Fibroblast of peridontal ligament (primary cell): ENCODE results near the gene RAB20.
"Not testable (repeated sequence)": the region's sequence is repeated elsewhere in the genome, so short reads cannot be mapped to it uniquely, and the experiment has no call there.

ENCODE experiments used
- DNase-seq: peaks from one replicate; pipeline ENCODE4 v3.0.0-alpha.2; 2010; ENCODE audit errors: extremely low read depth

The RAB20 gene

DNA sequence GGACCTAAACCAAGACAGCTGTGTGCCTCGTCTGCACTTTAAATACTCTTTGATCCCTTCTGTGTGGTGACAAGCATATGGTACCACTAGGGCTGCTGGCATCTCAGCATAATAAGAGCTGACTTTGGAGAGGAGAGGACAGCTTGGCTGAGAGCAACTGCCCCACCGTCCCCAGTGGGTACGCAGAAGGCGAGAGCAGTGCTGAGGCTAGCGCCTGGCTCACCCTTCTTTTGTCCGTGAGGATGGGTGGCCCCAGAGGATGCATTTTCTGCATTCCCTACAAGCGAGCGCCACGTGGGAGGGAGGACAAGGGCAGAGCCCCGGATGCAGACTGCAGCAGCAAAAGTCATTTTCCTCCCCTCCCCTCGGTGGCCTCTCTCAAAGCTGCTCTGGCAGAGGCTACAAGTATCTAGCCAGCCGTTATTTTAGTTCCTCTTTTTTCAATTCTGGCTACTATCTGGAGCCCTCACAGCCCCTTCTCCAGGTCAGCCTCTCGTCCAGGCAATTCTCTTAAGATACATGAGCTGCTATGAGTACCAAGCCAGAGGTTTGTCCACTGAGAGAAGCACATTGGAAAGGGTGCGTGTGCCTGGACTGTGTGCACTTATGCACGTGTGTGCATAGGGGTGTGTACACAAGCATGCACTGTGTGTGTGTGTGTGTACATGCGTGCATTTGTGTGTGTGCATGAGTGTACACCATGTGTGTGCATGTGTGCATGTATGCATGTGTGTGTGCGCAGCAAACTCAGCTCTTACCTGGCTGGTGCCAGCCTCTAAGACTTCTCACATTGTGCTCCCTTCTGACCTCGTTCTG, 51.3 kb downstream of the RAB20 start:
- DNase-seq = no peak

DNA sequence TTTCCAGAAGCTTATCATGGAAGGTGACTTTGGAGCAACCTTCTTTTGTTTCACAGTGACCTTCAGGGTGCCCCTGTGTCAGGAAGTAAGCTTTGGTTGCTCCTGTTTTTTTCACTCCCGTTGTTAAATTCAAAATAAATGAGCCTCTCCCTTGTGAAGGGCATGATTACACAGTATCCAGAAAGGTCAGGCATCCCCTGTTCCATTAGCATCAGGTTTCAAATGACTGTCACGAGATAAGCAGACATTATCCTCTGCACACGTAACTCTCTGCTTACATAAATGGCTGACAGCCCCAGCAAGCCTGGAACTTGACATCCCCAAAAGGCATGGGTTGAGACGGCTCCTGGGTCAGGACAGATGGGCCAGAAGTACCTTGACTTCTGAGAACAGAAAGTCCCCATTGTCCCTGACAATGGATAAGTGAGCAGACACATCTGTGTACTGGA, 52.0 kb downstream of the RAB20 start:
- no peak for DNase-seq

DNA sequence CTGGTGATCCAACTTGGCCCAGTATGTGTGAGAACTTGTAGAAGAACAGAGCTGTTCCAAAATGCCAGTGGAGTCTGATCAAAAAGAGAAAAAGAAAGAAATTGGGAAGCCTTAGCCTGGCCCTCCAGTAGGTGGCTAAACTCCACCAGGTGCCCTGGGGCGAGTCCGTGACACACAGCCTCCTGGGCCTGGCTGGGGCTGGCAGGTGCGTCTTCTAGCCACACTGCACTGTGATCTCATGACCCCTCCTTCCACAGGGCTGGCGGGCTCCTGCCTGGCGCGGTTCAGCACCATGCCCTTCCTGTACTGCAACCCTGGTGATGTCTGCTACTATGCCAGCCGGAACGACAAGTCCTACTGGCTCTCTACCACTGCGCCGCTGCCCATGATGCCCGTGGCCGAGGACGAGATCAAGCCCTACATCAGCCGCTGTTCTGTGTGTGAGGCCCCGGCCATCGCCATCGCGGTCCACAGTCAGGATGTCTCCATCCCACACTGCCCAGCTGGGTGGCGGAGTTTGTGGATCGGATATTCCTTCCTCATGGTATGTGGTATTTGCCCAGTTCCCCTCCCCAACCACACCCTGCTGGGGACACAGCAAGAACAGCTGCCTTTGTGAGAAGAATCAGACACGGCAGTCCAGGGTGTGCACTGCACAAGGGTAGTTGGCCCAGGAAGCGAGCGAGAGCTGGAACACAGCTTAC, 53.7 kb downstream of the RAB20 start:
- no peak for DNase-seq

DNA sequence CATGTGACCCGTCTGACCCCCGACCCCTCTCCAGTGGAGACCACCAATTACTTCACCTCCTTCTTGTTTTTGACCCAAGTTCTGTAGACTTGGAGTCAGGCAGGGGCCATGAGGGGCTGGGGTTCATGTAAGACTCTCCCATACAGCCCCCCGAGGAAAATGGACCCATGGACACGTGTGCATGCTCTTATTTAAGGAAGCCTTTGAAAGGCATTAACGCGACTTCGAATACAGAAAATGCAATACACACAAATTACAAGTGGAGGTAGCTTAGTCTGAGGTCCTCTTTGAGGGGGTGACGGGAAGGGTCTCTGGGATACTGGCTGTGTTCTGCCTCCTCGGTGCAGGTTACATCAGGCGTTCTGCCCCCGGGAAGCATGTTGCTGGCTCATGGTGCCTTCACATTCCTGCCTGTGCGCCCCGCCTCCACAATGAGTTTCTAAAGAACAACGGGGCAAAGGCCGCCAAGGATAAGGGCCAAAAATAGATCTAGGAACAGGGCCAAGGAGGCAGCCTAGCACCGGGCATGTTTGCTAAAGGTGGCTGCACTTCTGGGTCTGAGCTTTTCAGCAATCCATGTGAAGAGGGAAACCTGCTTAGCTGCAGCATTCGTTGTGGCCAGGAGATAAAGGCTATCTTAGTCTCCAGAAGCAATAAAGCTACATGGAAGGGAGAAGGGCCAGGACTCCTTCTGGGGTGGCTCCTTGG, 54.5 kb downstream of the RAB20 start:
- DNase-seq = no peak

DNA sequence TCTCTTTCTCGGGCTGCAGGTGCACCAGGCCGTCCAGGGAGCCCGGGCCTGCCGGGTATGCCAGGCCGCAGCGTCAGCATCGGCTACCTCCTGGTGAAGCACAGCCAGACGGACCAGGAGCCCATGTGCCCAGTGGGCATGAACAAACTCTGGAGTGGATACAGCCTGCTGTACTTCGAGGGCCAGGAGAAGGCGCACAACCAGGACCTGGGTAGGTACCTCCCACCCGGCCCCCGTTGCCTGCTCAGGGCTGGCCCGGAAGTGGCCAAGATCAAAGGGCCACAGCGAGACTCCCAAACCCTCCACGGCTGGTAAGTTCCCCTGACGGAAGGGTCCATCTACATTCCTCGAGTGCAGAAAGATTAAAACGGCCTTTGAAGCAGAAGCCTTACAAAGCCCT, 55.1 kb downstream of the RAB20 start:
- no peak for DNase-seq

DNA sequence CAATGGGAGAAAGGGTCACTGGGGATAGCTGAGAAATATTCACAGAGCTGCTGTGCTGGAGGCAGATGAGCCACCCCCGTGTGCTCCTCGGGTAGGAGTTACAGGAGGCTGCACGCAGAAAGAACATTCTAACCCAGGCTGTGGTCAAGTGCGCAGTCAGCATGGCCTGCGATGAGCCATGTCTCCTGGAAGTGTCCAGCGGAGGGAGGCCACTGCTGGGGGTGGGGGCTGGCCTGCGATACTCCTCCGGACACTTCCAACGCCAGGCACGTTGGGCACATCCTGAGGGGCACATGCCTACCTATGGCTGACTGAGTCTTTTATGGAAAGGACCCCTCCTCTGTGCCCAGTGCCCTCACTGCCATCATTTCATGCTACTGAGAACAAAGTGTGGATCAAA, 55.9 kb downstream of the RAB20 start:
- no peak for DNase-seq

DNA sequence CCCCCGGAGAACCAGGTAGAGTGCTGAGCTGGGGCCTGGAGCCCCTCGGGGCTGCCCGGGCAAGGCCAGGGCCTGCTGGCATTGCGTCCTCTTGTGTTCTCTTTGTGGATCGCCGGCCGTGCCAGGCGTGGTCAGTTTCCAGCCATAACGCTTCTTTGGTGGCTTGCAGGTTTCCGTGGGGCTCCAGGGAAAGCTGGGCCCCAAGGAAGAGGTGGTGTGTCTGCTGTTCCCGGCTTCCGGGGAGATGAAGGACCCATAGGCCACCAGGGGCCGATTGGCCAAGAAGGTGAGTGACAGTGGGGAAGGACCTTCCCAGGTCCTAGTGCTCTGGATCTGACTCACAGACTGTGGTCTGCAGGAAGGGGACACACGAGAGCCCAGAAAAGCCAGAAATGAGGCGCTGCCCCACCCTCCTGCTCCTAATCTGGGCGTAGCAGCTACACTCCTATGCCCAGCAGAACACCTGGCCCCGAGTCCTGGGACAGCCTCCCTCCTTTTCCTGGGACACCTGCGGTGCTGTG, 57.5 kb downstream of the RAB20 start:
- no peak for DNase-seq

DNA sequence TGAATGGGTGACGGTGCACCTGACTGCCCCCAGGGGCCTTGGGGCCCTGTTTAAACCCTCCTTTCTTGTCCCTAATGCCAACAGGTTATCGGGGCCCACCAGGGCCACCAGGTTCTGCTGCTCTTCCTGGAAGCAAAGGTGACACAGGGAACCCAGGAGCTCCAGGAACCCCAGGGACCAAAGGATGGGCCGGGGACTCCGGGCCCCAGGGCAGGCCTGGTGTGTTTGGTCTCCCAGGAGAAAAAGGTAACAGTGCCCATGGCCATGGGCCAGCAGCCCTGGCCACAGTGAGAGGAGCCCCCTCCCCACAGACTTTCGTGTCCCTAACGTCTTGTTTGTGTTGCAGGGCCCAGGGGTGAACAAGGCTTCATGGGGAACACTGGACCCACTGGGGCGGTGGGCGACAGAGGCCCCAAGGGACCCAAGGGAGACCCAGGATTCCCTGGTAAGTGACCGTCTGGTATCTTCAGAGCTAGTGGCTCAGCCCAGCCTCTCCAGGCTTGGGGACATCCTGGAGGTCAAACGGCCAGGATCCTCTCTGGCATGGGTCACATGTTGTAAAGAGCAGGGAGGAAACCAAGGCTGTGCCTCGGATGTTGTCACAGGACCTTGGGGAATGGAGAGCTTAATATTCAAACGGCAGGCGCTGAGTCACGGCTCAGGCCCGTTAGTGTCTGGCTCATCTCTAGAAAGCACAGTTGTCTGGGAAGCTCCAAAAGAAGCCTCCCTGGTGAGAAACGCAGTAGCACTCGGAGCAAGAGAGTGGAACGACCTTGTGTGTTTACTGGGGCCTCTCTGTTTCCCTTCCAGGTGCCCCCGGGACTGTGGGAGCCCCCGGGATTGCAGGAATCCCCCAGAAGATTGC, 58.3 kb downstream of the RAB20 start:
- no peak for DNase-seq

DNA sequence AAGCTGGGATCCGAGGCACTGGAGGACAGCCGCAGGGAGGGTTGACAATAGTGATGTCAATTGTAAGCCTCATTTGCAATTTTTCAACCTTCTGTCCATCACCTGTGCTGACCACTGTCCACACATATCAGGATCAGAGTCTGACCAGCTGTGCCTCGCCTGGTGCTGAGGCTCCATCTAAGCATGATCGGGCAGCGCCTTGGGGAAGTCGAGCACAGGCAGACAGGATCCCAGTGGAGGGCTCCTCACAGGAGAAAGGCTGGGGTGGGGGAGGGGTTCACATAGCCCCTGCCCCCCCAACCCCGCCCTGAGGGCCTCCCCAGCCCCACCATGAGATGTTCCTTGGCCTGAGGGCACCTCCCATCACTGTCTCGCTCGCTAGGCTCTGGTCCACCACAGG, 60.3 kb downstream of the RAB20 start:
- no peak for DNase-seq

DNA sequence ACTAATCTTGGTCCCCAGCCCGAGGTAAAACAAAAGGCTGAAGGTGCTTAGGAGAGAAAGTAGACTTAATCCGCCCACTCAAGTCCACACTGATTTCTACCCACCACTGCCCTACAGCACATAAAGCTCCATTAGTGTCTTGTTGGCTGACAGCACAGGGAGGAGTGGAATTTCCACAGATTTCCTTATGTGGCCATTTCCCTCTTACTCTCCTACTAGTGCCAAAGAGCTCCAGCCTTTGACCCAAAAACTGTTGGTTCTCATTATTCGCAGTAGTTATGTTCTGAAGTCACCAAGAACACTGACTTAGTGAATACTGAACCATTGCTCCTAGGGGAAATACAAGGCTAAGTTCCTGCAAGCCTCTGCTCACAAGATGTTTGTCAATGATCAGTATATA, 61.2 kb downstream of the RAB20 start:
- DNase-seq = no peak

DNA sequence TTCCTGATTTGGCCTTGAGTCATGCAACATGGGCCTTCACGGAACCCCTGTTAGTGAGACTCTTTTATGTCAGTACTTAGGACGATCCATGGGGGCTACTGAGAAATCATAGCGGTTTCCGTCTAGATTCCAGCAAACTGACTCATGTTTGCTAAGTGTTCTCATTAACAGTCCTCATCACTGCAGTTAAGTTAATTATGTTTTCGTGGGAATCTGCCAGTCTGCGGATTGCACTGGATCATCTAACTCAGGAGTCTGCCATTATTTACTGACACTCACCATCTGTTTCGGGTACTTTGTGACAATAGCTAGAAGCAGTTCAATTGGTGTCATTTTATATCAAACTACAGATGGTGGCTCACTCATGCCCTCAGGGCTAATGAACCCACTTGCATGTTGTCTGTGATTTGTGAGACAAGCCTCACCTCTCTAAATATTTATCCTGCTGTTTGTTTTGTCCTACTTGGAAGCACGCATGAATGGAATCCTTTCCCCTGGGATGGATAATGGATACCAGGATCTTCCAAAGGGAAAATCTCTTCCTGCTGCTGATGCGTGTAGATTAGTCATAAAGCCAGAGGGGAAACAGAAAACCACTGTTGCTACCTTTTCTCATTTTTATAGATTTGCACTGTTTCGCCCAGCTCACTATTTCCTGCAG, 61.8 kb downstream of the RAB20 start:
- peak; percentile 54 for DNase-seq

DNA sequence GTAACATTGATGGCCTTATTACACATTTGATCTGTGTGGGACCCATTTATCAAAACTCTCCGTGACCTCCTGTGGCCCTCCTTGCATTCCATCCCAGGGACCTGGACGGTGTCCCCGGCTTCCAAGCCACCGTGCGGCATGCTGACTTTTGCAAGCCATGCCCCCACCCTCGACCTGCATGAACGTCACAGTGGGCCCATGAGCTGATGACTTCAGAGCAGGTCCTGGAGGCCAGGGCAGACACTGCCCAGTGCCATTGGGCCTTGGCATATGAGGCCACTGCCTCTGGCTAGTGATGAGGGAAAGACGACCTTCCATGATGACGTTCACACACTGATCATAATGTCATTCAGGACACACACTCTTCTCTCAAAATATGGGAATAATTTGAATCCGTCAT, 62.8 kb downstream of the RAB20 start:
- DNase-seq = no peak

DNA sequence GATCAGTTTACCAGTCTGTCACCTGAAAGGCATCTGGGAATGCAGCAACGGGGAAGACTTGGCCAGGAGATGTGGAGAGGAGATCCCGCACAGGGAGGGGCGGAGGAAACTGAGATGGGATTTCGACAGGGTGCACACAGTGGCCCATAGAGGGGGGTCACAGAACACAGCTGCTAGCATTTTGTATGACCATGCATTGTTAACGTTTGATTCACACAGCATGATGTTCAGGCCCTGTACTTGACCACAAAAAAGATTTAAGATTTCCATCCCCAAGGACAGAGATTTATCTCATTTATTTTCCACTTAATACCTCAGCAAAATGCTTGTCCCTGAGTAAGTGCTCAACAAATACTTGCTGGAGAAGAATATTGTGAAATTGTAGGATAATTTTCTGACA, 63.2 kb downstream of the RAB20 start:
- DNase-seq = no peak

DNA sequence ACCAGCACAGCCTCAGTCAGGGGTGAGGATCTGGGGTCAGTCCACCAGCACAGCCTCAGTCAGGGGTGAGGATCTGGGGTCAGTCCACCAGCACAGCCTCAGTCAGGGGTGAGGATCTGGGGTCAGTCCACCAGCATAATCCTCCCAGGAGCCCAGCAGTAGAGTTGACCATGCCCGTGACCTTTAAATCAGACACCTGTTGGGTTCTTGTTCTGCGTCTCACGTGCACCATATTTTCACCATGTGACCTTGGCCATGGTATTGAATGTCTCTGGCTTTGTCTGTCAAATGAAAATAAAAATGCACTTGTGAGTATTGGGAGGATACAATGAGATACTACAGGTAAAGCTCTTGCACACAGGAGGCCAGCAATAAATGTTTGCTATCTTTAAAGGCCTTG, 63.6 kb downstream of the RAB20 start:
- DNase-seq = not testable (repeated sequence)

DNA sequence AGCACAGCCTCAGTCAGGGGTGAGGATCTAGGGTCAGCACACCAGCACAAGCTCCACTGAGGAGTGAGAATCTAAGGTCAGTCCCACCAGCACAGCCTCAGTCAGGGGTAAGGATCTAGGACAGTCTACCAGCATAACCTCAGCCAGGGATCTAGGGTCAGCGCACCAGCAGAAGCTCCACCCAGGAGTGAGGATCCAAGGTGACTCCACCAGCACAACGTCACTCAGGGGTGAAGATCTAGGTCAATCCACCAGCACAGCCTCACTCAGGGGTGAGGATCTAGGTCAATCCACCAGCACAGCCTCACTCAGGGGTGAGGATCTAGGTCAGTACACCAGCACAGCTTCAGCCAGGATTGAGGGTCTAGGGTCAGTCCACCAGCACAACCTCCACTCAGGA, 64.5 kb downstream of the RAB20 start:
- no peak for DNase-seq

DNA sequence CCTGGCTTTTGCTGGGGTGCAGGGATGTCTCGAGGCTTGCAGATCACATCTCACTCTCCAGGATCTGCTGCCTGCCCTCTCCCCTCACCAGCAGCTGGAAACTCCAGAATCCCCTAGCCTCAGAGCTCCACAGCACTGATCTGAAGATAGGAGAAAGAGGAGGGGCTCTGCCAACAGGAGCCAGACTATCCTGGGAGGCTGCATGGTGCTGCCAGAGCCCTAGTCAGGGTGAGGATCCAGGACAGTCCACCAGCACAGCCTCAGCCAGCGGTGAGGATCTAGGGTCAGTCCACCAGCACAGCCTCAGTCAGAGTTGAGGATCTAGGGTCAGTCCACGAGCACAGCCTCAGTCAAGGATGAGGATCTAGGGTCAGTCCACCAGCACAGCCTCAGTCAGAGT, 65.2 kb downstream of the RAB20 start:
- DNase-seq = no peak

DNA sequence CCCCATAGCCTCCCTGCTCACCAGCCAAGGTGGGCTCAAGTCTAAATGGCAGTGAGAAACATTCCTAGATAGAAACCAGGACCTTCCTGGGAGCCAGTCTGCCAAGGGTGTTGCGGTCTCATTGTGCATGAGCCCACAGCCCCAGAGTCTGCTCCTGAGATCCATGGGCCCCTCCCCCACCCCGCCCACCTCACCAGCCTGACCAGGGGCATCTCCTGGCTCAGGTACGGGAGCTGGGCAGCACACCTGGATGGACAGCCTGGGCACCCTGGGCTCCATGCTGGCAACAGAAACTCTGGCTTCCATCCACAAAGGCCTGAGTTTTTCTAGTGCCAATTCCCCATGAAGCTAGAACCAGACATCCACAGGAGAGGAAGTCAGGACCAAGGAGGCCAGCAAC, 65.6 kb downstream of the RAB20 start:
- DNase-seq = no peak

DNA sequence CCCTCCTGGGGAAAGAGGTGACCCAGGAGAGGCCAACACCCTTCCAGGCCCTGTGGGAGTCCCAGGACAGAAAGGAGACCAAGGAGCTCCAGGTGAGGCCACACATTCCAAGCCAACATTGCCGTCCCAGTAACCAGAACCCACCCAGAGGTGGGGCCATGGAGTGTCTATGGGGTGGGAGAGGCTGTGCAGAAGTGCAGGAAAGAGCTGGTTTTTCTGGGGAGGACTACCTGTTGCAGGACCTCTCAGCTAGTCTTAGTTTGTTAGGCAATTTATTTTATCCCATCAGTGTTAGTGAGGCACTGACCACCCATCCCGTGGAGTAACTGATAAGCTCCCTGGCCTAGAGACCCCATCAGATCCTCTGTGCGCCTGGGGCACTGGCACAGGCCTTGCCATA, 66.1 kb downstream of the RAB20 start:
- DNase-seq = no peak

DNA sequence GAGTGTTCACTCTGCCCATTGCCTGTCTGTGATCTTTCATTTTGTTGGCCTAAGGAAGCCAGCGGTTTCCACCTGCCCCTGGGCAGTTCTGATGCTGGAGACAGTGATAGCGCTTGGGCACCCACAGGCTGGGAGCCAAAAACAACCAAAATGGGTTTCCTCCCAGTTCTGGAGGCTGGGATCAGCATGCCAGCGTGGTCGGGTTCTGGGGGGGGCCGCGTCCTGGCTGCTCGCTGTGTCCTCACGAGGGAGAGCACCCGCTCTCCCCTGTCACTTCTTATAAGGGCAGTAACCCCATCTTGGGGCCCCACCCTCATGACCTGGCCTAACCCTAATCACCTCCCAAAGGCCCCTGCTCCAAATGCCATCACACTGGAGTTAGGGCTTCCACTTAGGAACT, 67.9 kb downstream of the RAB20 start:
- DNase-seq = no peak

DNA sequence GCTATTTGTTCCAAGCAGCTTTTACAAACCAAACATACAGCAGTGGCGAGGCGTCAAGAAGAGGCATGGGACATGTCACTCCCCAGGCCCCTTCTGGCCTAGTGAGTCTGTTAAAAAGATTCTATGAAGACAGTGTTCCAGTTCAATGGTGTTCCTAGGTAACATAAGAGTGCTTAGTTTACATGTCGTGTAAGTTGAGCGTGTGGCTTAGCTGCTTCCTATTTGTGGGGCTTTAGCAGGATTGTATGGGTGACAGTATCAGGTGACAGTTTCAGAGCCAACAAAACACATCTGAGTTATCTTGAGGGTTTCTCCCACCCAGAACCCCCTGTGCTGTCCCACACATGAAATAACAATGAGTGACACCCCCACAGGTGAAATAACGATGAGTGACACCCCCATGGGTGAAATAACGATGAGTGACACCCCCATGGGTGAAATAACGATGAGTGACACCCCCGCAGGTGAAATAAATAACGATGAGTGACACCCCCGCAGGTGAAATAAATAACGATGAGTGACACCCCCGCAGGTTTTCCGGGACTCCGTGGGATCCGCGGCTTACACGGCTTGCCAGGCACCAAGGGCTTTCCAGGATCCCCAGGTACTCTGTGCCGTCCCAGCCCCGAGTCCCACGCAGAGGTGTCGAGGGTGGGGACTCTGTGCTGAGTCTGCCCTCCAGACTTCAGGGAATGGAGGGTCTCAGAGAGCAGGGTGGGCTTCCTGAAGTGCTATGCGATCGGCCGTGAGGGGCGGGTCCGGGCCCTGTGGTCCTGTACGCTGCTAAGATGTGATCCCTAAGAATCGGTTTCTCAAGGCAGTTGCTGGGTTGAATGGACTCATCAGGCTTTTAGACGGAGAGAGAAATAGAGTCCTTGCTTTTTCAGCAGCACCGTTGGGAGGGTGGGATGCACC, 68.6 kb downstream of the RAB20 start:
- no peak for DNase-seq
